Retinal pigment epithelial cell (primary cell): ENCODE measurements around the gene CPT1A.
"Not testable (repeated sequence)": the region's sequence is repeated elsewhere in the genome, so short reads cannot be mapped to it uniquely, and the experiment has no call there.

Source experiments
- DNase-seq: peaks from one replicate; pipeline ENCODE4 v3.0.0-alpha.2; 2010; ENCODE audit warnings: low read depth
- H3K4me3 ChIP-seq: 2 replicates; pipeline ENCODE4 v1.5.1; 2011; ENCODE audit warnings: mild to moderate bottlenecking, low read length, control low read depth, moderate library complexity
- TF ChIP-seq, protein P1 (sequence below): conservative IDR thresholded peaks from 2 replicates; pipeline ENCODE4 v1.5.1; 2011; ENCODE audit warnings: low read depth, low read length, control low read depth, inconsistent platforms

CPT1A gene

GRCh38 chr11:68863553-68864265 is 22.0 kb upstream of the CPT1A start:
- H3K4me3 ChIP-seq = no peak overlapping the region
- no peak for DNase-seq
- TF ChIP-seq, protein P1, sequence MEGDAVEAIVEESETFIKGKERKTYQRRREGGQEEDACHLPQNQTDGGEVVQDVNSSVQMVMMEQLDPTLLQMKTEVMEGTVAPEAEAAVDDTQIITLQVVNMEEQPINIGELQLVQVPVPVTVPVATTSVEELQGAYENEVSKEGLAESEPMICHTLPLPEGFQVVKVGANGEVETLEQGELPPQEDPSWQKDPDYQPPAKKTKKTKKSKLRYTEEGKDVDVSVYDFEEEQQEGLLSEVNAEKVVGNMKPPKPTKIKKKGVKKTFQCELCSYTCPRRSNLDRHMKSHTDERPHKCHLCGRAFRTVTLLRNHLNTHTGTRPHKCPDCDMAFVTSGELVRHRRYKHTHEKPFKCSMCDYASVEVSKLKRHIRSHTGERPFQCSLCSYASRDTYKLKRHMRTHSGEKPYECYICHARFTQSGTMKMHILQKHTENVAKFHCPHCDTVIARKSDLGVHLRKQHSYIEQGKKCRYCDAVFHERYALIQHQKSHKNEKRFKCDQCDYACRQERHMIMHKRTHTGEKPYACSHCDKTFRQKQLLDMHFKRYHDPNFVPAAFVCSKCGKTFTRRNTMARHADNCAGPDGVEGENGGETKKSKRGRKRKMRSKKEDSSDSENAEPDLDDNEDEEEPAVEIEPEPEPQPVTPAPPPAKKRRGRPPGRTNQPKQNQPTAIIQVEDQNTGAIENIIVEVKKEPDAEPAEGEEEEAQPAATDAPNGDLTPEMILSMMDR = no peak

DNA sequence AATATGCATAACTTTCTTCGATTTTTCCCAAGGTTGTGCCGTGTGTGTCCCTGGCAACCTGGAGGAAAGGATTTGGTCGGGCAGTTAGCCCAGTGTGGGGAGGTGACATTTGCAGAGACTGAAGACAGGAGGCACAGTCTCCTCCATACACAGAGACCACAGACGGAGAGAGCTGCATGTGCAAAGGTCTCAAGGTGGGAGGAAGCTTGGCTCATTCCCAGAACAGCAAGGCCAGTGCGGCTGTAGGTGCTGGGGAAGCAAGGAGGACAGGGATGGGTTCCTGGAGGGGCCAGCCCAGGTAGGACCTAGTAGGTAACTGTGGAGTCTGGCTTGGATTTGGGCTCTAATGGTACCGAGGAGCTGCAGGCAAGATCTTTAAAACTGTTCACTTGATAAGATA is 20.7 kb upstream of the CPT1A start:
- no peak for DNase-seq

GRCh38 chr11:68859123-68859522 is 17.4 kb upstream of the CPT1A start:
- DNase-seq = no peak
- TF ChIP-seq, protein P1 = no peak
- no peak overlapping the region for H3K4me3 ChIP-seq

More for the DNA sequence above, 20.7 kb upstream of the CPT1A start:
- no peak overlapping the region for H3K4me3 ChIP-seq
- TF ChIP-seq, protein P1 = no peak

DNA sequence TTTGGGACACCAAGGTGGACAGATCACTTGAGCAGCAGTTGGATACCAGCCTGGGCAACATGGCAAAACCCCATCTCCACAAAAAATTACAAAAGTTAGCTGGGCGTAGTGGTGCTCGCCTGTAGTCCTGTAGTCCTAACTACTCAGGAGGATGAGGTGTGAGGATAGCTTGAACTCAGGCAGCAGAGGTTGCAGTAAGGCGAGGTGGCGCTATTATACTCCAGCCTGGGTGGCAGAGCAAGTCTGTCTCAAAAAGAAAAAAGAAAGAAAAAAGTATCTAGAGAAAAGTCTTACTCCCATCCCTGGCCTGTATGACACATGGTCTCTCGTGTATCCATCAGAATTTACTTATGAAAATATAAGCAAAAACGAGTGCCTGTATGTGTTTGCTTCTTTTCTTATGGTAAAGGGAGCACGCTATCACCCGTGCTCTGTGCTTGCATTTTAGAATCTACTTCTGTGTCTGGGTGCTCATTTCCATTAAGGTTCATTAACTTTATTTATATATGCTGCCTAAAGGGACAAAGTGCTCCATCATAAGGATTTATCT is 15.4 kb upstream of the CPT1A start:
- no peak overlapping the region for H3K4me3 ChIP-seq
- DNase-seq = no peak
- TF ChIP-seq, protein P1 = no peak

DNA sequence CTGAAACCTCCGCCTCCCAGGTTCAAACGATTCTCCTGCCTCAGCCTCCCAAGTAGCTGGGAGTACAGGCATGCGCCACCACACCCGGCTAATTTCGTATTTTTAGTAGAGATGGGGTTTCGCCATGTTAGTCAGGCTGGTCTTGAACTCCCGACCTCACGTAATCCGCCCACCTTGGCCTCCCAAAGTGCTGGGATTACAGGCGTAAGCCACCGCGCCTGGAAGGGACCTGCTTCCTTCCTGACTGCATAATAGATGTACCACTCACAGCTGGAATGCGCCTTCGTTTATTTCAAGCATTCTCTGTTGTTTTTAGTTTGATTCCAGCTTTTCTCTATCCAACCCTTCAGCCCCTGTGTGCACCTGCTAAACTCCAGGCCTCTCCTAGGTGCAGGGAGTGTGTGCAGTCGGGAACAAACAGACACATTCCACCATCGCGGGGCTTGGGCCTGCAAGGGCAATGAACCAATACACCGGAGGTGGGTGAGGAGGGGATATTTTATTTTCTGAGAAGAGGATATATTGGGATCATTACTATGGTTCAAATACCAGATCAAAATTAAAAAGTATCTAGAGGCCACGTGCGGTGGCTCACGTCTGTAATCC is 14.8 kb upstream of the CPT1A start:
- not testable (repeated sequence) for DNase-seq, H3K4me3 ChIP-seq

- no peak for DNase-seq
Observed at GRCh38 chr11:68855205-68855981, 13.7 kb upstream of the CPT1A start.

More at GRCh38 chr11:68855205-68855981, 13.7 kb upstream of the CPT1A start:
- TF ChIP-seq, protein P1 = no peak
- peak overlapping the region; percentile 32 for H3K4me3 ChIP-seq
